Measurements from ENCODE around the gene OR2A12.

OR2A12 gene

GRCh38 chr7:144069511-144069910, 16.6 kb upstream of the OR2A12 start, which contains the start of gene OR2A25:
OR2A25 (plus strand) TSS chr7:144069811; CDS start chr7:144074220, 4,409 bp downstream.
- Histone ChIP-seq H3K9me2 (replicated peaks; ENCODE audit: low read depth, low read length) (no peaks in the 10 kb centered on the region), H3K4me2 (ENCODE audit: low read depth, low read length, poor library complexity, severe bottlenecking) (no peak within 1 kb of the TSS), H3K4me1 (ENCODE audit: insufficient read depth, low read length, poor library complexity, severe bottlenecking) (no peaks in the 10 kb centered on the region), H3K79me2 (ENCODE audit: insufficient read depth, low read length) (no peaks in the 10 kb centered on the region), H2AFZ (ENCODE audit: low read length) (no peak within 1 kb of the TSS), H3K36me3 (ENCODE audit: insufficient read depth, low read length) (no peaks in the 10 kb centered on the region), H3F3A (ENCODE audit: low read depth) (no peaks in the 10 kb centered on the region), H3K4me3 (ENCODE audit: low read length, poor library complexity, severe bottlenecking) (no peak within 1 kb of the TSS), H3K9me3 (ENCODE audit: insufficient read depth, low read depth, low read length) (no peaks in the 10 kb centered on the region), H4K20me1 (ENCODE audit: insufficient read depth, low read length, poor library complexity, severe bottlenecking) (no peaks in the 10 kb centered on the region), H3K9ac (ENCODE audit: low read depth, low read length, poor library complexity, severe bottlenecking) (no peak within 1 kb of the TSS), H3K27me3 (ENCODE audit: insufficient read depth, low read length, poor library complexity, severe bottlenecking) (no peaks in the 10 kb centered on the region)
- no peak for TF ChIP-seq CTCF (conservative IDR thresholded peaks at IDR 0.05; ENCODE audit: low read length)
- no peak for TF ChIP-seq EZH2phosphoT487 (IDR thresholded peaks at IDR 0.05; ENCODE audit: borderline replicate concordance)

- Histone ChIP-seq H3K79me2 (ENCODE audit: insufficient read depth, low read length) (no peaks in the 10 kb centered on the region), H3K36me3 (ENCODE audit: insufficient read depth, low read length) (no peaks in the 10 kb centered on the region)
- TF ChIP-seq EZH2phosphoT487 (IDR thresholded peaks at IDR 0.05; ENCODE audit: borderline replicate concordance) (no peak), CTCF (conservative IDR thresholded peaks at IDR 0.05; ENCODE audit: low read length) (no peak)
Measured at GRCh38 chr7:144069953-144070352, 16.1 kb upstream of the OR2A12 start.

GRCh38 chr7:144074374-144074773, 11.7 kb upstream of the OR2A12 start:
- no peaks in the 10 kb centered on the region for H3F3A ChIP-seq (ENCODE audit: low read depth)
- no peaks in the 10 kb centered on the region for H3K9me3 ChIP-seq (ENCODE audit: insufficient read depth, low read depth, low read length)
- H3K4me2 ChIP-seq (ENCODE audit: low read depth, low read length, poor library complexity, severe bottlenecking), result no peak overlapping the region
- H3K4me1 ChIP-seq (ENCODE audit: insufficient read depth, low read length, poor library complexity, severe bottlenecking), result no peaks in the 10 kb centered on the region
- no peaks in the 10 kb centered on the region for H4K20me1 ChIP-seq (ENCODE audit: insufficient read depth, low read length, poor library complexity, severe bottlenecking)
- TF ChIP-seq EZH2phosphoT487 (IDR thresholded peaks at IDR 0.05; ENCODE audit: borderline replicate concordance) (no peak), CTCF (conservative IDR thresholded peaks at IDR 0.05; ENCODE audit: low read length) (peak; percentile 25; the same call in 1 of the 2 replicates)
- H3K9ac ChIP-seq (ENCODE audit: low read depth, low read length, poor library complexity, severe bottlenecking), result no peak overlapping the region
- H3K9me2 ChIP-seq (replicated peaks; ENCODE audit: low read depth, low read length), result no peaks in the 10 kb centered on the region
- no peak overlapping the region for H3K4me3 ChIP-seq (ENCODE audit: low read length, poor library complexity, severe bottlenecking)
- H2AFZ ChIP-seq (ENCODE audit: low read length), result no peak overlapping the region
- H3K36me3 ChIP-seq (ENCODE audit: insufficient read depth, low read length), result no peaks in the 10 kb centered on the region
- no peaks in the 10 kb centered on the region for H3K27me3 ChIP-seq (ENCODE audit: insufficient read depth, low read length, poor library complexity, severe bottlenecking)
- no peaks in the 10 kb centered on the region for H3K79me2 ChIP-seq (ENCODE audit: insufficient read depth, low read length)

More at GRCh38 chr7:144069953-144070352, 16.1 kb upstream of the OR2A12 start:
- Histone ChIP-seq H3K4me1 (ENCODE audit: insufficient read depth, low read length, poor library complexity, severe bottlenecking) (no peaks in the 10 kb centered on the region), H3K9me2 (replicated peaks; ENCODE audit: low read depth, low read length) (no peaks in the 10 kb centered on the region), H4K20me1 (ENCODE audit: insufficient read depth, low read length, poor library complexity, severe bottlenecking) (no peaks in the 10 kb centered on the region), H3F3A (ENCODE audit: low read depth) (no peaks in the 10 kb centered on the region), H3K9me3 (ENCODE audit: insufficient read depth, low read depth, low read length) (no peaks in the 10 kb centered on the region), H3K4me3 (ENCODE audit: low read length, poor library complexity, severe bottlenecking) (no peak overlapping the region), H2AFZ (ENCODE audit: low read length) (no peak overlapping the region), H3K4me2 (ENCODE audit: low read depth, low read length, poor library complexity, severe bottlenecking) (no peak overlapping the region), H3K27me3 (ENCODE audit: insufficient read depth, low read length, poor library complexity, severe bottlenecking) (no peaks in the 10 kb centered on the region), H3K9ac (ENCODE audit: low read depth, low read length, poor library complexity, severe bottlenecking) (no peak overlapping the region)

Data from Loucy (cell line).